Measurements from ENCODE around the gene TTYH2.
A peak's percentile ranks its signal among the peaks of the same experiment; 100 is the strongest.

Gene TTYH2

DNA sequence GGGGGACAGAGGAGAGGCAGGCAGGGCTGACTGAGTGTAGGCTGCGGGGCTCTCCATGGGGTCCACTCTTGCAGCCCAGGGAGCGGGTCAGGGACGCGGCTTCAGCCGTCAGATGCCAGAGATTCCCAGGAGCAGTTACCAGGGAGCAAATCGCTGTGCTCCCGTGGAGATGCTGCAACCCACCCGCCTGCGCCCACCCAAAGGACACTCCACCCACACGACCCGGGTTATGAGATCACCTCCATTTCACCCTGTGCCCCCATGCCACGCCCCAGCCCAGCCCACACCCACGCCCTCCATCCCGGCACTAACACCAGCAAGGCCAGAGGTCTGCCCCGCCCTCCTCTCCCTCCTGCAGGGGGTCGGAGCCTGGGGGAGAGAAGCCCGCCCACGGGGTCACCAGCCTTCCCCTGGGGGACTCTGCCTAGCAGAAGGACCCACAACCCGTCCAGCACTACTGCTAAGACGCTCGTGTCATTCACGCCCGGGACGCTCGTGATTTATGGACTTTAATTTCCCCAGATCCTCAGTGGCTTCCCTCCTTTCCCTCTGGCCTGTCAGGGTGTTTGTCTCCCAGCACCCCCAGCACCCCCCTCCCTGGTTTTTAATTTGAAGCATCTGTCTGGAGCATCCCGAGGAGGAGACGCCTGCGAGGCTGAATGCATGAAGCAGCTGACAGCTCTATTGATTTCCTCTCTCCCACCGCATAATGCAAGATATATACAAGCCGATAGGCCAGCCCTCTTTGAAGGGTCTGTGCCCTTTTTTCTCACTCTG, 16.6 kb upstream of the TTYH2 start:
- DNase-seq: no peak

DNA sequence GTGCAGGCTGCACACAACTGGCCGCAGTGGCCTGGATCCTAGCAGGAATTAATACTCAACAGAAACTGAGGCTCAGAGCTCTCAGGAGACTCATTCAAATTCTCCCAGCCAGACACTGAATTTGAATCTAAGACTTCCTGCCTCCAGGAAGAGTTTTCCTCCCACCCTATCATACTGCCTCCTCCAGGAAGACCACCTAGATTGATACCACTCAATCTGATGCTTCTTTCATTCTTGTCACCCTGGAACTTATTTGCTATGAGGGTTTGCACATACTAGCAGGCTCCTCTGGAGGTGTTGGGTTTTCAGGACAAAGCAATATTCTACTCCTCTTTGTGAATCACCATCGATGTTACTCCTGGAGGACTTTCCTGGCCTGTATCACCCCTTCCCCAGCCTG, 15.6 kb upstream of the TTYH2 start:
- DNase-seq: no peak

GRCh38 chr17:74198694-74199093, 14.7 kb upstream of the TTYH2 start:
- DNase-seq: peak; percentile 15

DNA sequence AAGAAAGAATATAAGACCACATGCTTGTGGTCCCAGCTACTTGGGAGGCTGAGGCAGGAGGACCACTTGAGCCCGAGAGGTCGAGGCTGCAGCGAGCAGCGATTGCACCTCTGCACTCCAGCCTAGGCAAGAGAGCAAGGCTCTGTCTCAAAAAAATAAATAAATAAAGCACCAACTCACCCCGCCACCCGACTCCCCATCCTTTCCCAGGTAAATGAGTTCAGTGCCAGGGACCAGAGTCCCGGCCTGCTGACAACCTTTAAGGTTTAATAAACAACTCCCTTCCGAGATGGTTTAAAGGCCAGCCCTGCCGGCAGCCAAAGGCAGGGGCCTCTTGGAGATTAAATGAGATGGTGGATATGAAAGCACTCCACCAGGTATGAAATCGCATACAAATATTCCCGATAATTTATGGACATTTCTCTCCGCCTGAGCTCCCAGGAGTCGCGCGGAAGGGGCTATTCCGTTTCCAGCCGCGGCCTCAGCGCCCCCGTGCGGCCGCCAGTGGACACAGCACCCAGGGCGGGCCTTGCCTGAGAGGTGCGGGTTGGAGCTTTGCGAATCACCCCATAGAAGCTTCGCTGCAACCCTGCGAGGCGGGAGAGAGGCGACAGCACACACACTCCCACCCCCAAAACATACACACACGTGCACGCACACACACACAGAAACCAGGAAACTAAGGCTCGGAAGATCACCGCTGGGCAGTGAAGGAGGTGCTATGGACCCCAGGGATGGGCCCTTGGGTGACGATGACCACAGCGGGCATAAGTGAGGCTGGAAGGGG, 13.9 kb upstream of the TTYH2 start:
- no peak for DNase-seq

DNA sequence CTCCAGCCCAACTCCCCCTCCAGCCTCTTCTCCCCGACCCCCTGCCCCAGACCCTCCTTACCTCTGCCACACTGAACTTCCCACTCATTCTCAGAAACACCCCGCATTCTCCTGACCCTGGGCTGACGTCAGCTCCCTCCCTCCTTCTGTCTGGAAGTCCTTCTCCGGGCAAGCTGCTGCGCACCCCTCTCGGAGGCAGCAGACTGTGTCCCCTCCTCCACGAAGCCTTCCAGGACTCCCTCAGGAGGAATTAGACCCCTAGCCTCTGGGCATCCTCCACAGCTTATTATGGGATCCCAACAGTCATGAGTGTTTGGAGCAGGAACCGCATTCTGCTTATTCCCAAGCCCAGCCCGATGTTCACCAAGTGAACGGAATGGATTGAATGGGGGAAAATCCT, 13.3 kb upstream of the TTYH2 start:
- DNase-seq: no peak

DNA sequence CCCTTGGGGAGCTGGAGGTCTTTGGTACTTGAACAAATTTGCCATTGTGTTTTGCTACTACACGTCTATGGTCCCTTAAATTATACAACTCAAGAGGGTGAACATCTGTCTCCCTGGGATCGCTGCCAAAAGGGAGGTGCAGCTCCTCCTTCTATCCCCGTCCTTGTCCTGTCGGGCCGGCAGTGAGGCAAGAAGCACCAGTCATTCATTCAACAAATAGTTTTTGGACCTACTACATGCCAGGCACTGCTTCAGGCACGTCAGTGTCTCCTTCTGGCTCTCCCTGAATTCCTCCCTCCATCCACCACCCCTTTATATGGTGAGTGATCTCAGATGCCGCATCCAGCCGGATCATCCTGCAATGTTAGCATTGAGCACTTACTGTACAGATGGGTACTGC, 12.1 kb upstream of the TTYH2 start:
- DNase-seq: peak; percentile 52

DNA sequence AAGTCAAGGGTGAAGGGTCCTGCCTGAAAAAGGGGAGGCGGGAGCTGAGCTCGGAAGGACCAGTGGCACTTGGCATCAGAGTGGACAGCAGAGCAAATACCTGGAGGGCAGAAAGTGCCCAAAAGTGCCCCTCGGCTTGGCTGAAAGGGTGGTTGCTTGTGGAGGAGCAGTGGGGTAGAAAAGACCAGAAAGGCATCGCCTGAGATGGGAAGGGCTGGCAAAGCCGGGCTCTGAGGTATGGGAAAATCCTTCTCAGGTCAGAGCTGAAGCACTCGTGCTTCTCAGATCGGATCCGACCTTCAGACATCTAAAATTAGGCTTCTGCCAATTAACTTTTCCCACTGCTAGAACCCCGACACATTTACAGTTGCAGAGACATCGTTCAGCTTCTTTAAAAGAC, 11.4 kb upstream of the TTYH2 start:
- no peak for DNase-seq

- peak; percentile 72 for DNase-seq
Observed at GRCh38 chr17:74202938-74203337, 10.4 kb upstream of the TTYH2 start.

GRCh38 chr17:74203439-74204240, 9.7 kb upstream of the TTYH2 start, which contains the start of gene RPL38:
Gene RPL38 (plus strand): TSS chr17:74203678. CDS start chr17:74203956, 278 bp downstream.
- peak; percentile 78 for DNase-seq

- no peak for DNase-seq
Observed at GRCh38 chr17:74204474-74204873, 8.9 kb upstream of the TTYH2 start.

DNA sequence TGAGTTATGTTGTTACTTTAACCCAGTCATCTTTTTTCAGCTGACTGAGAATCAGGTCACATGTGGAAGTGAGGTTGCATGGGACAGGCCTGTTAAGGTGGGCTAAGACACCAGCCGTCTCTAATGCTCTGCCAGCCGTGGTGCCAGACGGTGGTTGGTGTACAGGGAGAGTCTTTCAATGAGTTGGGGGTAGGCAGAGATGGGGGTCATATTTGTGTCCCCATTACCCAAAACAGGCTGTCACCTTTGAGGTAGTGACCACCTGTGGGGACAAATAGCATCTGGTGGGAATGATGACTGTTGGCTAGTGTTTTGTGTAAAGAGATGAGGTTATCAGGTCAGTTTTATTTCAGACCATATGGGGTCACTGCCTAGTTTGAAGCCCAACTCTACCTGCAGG, 8.1 kb upstream of the TTYH2 start:
- DNase-seq: no peak

- no peak for DNase-seq
Observed at GRCh38 chr17:74206332-74206818, 7.0 kb upstream of the TTYH2 start.

DNA sequence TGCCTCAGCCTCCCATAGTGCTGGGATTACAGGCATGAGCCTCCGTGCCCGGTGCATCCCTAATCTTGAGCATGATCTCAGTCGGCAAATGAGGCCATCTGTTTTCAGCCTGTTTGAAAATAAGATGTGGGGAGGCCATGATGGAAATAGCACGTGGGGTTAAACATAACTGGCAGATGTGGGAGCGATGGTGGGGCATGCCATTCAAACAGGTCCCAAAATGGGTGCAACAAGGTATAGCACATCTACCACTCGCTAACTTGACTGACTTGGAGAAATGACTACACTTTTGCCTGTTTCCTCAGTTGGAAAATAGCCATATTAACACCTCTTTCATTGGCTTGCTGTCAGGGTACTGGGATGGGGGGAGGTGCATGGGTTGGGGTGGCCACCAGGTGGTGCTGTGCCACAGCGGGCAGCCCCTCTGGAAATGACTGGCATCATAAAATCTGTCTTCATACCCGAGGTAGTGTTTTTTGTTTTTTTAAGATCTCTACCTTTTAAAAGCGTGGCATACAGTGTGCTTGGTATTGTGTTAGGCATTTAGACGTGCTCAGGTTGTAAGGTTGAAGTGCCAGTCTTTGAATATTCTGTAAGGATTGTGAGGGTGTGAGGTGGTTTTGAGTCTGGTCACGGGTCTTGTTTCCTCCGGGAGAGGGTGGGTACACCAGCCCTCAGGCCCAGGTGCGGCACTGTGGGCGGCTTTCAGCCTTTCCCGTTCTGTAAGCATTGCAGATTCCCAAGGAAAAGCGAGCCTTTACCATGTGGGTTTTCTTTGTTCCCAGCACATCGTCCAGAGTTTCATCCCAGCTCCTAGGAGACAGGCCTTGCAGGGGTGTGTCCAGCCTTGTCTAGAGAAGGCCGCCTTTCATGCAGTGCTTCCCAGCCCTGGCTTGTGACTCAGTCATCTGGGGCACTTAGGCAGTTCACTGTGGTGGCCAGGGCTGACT, 2.9 kb upstream of the TTYH2 start:
- no peak for DNase-seq

- no peak for DNase-seq
Observed at GRCh38 chr17:74211141-74211911, 2.0 kb upstream of the TTYH2 start.

DNA sequence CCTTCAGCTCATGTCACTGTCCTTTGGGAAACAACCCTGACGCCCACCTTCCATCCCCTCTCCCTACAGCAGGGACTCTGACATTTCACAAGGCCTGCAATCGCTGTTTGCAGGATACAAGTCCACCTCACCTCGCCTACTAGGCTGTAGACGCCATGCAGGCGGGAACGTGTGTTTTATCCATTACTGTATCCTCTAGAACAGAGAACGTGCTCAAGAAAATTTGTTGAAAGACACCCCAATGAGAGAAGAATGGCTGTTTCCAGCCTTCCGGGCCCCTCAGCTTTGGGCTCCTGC, 1.5 kb upstream of the TTYH2 start:
- DNase-seq: no peak

DNA sequence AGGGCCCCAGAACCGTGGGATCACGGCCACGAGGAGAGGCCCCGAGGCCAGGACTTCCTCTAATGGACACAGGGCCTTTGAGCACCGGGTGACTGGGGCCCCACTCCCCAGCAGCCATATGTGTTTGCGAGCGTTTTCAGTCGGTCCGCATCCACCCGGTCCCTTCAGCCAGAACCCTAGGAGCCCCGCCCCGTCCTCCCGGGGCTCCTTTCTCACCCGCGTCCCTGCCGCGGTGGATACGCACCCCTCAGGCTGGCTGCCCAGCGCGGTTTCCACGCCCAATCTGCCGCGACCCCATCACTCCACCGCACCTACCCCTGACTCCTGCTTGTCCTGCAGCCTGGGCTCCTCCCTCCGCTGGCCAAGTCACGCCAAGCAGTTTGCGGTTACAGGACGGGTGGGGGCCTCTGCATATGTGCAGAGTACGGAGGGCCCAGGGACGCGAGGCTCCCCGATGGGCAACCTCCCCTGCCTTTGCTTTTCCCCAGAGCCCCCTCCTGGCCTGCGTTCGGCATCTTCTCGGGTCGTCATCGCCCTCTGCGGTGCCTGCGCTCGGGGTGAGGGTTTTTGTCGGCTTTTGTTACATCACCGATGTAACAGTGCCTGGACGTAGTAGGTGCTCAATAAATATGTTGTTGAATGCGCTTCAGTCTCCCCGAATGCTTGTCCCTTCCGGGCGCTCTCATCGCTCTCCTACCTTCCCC, 1.0 kb upstream of the TTYH2 start:
- no peak for DNase-seq

GRCh38 chr17:74213861-74214391, 555 bp downstream of the TTYH2 start:
- no peak for DNase-seq

- DNase-seq: no peak
Observed at GRCh38 chr17:74214484-74215341, 1.3 kb downstream of the TTYH2 start.

DNA sequence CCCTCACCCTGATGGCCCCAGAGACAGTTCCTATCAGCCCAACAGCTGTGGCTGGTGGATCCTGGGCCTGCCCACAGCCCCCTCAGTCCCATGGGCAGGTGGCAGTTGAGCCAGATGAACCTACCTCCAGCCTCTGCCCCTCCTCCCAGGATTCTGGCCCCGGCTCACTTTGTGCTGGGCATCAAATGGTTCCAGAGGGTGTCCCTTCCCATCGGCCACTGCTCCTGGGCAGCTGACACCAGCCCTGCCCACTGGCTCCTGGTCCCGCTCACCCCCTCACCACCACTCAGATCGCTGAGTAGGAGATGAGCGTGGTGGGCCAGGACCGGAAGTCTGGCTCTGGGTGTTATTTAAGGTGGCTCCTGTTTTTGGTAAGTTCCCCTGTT, 2.0 kb downstream of the TTYH2 start:
- no peak for DNase-seq

- DNase-seq: no peak
Observed at GRCh38 chr17:74216505-74216904, 3.1 kb downstream of the TTYH2 start.
